T follicular helper cell (primary cell): ENCODE measurements around the gene KLRD1.
"Not testable (repeated sequence)": the region's sequence is repeated elsewhere in the genome, so short reads cannot be mapped to it uniquely, and the experiment has no call there.

Source experiments
- DNase-seq: peaks from one replicate; pipeline ENCODE4 v3.0.0-alpha.2; 2020; ENCODE audit warnings: low read depth

The KLRD1 gene

DNA sequence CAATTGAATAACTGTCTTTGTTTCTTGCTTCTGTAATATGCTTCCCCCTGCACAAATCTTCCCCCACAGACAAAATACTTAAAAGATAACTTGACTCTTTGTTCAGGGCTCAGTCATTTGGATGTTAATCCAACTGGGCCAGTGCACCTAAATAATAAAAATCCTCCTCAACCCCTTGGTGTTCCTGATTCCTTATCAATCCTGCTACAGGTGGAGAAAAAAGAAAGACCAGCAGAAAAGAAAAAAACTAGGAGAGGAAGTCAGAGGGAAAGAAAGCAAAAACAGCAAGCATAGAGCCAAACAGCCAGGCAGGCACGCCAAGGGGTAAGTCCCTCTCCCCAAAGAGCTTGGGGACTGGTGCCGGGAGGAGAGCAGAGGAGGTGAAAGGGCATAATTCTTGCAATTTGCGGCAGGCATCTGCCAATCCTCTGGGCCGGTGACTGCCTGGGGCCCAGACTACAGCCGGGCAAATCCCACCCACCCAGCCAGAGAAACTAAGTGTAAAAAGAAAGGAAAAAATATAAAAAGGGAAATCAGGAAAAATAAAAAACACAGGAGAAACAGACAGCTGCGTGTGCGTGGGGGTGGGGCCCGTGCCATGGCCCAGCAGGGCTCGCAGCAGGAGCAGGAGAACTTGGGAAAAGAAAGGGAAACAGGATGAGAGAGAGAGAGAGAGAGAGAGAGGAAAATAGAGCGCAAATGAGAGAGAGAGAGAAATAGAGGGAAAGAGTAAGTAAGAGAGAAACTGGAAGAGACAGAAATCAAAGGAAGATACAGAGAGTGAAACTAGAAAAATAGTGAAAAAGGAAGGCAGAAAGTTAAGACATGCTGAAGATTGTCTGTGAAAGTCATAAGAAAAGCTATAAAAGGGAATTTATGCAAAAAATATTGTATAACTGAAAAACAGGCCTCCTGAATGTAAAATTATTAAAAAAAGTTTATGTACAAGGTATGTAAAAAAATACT, 60.8 kb downstream of the KLRD1 start:
- no peak for DNase-seq

GRCh38 chr12:10369557-10370415, 62.1 kb downstream of the KLRD1 start:
- DNase-seq: no peak

- DNase-seq: not testable (repeated sequence)
These were observed 64.3 kb downstream of the KLRD1 start for GRCh38 chr12:10371893-10372535.

DNA sequence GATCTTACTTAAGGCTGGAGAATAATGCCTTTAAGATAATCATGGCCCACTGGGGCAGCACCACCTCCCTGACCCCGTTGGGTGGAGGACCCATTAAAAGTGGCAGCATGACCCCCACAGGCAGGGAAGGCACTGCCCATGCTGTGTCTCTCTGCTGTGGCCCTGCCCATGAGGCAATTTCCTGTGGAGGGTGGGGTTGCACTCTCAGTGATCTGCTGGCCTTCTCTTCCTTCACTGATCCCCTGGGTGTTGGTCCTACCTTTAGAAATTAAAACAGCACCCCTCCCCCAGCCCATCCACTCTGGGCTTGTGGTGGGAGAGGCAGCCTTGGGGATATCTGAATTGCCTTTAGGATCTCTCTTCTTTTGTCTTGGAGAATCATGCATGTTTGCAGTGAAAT, 64.9 kb downstream of the KLRD1 start:
- DNase-seq: no peak

GRCh38 chr12:10374624-10375018, 67.0 kb downstream of the KLRD1 start:
- DNase-seq: no peak

DNA sequence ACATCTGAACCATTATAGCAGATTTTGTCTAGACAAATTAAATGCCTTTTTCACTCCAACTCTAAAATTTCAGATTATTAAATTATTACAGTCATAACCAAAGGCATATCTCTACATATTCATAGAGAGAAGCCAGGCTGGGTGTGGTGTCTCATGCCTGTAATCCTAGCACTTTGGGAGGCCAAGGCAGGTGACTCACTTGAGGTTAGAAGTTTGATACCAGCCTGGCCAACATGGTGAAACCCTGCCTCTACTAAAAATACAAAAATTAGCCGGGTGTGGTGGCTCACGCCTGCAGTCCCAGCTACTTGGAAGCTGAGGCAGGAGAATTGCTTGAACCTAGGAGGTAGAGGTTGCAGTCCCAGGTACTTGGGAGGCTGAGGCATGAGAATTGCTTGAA, 71.1 kb downstream of the KLRD1 start:
- not testable (repeated sequence) for DNase-seq
